Measurements from ENCODE around the gene LRFN2. TPM values are rescaled to one million over a fixed set of nuclear protein-coding genes. Genes with fewer than 3 reads are reported as not detected.

The LRFN2 gene
- total RNA-seq, 1 experiment from 2014 or later = not detected

DNA sequence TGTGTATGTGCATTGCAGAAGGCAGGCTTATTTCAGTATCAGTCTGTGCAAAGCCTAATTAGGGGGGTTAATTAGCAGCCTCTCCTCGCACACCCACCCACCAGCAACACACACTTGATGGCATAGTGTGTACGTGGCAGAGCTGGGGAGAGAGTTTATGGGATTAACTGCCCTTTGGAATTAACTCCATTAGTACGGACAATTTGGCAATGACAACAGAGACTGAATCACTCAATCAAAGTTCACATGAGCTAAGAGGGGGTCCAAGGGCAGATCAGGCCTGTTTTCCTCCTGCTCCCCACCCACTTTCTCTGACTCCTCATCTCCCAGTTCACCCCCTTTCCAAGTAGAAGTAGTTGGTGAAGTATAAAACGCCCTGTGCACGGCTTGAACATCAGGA lies 69.5 kb downstream of the LRFN2 start:
- no peak for DNase-seq (ENCODE audit: low spot score)

DNA sequence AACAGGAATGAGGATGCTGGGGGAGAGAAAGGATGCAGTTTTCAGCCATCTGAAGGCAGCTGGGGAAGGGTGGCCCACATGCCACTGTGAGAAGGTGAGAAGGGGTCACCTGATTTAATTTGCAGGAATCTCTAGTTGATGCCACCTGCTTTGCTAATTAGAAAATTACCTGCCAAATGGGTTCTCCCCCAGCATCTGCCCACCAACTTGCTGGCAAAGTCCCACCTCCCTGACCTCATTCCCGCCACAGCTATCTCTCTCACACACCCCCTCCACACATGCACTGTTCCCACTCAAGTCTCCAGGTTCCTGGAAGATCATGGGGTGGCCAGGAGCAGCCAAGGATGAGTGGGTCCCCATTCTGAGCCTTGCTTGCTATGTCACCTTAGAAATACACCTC lies 70.7 kb downstream of the LRFN2 start:
- DNase-seq (ENCODE audit: low spot score) = no peak

- no peak for DNase-seq (ENCODE audit: low spot score)
These were observed 74.8 kb downstream of the LRFN2 start for GRCh38 chr6:40512340-40512739.

GRCh38 chr6:40511884-40512283 lies 75.3 kb downstream of the LRFN2 start:
- DNase-seq (ENCODE audit: low spot score) = no peak

- DNase-seq (ENCODE audit: low spot score) = no peak
These were observed 76.7 kb downstream of the LRFN2 start for GRCh38 chr6:40510442-40510841.

DNA sequence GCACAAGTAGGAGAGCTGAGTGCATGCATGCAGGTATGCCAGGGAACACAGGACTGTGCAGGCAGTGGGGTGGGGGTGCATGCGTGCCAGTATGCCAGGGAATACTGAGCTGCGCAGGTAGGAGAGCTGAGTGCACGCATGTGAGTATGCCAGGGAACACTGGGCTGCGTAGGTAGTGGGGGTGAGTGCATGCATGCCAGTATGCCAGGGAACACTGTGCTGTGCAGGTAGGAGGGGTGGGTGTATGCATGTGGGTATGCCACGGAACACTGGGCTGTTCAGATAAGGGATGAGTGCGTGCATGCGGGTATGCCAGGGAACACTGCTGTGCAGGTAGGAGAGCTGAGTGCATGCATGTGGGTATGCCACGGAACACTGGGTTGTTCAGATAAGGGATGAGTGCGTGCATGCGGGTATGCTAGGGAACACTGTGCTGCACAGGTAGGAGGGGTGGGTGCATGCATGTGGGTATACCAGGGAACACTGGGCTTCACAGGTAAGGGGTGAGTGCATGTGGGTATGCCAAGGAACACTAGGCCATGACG lies 77.4 kb downstream of the LRFN2 start:
- no peak for DNase-seq (ENCODE audit: low spot score)

- no peak for DNase-seq (ENCODE audit: low spot score)
These were observed 78.1 kb downstream of the LRFN2 start for GRCh38 chr6:40509086-40509485.

DNA sequence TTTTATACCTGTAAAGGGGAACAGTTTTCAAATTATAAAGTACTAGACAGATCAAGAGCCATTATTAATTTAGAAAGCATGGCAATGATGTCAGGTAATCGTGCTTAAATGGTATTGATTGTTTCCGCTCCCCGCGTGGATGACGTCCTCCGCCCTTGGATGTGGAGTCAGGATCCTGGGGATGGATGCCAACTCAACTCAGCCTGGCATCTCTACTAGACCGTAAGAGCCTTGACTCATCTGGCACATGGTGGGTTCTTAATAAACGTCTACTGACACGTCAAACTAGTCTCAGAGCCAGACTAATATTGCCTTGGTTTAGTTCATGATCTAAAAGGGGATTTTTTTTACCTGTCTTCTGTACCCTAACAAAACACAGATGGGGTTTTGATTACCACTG lies 80.2 kb downstream of the LRFN2 start:
- no peak for DNase-seq (ENCODE audit: low spot score)

DNA sequence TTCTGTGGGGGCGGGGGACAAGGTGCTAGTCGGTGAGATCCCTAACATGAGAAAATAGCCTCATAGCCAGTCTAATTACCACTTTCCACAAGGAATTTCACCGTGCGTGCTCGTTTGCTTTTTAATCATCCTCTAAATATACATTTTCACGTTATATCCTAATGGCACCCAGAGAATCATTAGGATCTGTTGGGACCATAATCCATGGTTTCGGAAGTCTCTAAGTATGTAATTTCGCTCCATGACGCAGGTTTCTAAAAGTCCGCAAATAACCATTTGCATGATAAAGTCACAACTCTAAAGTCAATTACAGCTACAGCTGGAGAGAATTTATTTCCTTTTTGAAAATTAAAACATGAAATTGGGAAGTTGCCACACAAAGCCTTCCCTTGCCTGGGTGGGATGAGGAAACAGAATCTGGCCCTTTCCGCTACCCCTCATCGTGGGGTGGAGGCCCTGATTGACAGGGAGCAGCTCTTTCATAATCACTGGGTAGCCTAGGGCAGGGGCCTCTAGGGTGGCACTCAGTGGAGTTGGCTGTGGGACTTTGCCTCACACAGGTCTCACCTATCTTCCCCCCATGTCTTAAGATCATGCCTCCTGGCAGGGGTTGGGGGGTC lies 81.9 kb downstream of the LRFN2 start:
- DNase-seq (ENCODE audit: low spot score) = no peak

- DNase-seq (ENCODE audit: low spot score) = no peak
These were observed 82.9 kb downstream of the LRFN2 start for GRCh38 chr6:40504274-40504673.

- DNase-seq (ENCODE audit: low spot score) = no peak
These were observed 86.9 kb downstream of the LRFN2 start for GRCh38 chr6:40500227-40500626.

DNA sequence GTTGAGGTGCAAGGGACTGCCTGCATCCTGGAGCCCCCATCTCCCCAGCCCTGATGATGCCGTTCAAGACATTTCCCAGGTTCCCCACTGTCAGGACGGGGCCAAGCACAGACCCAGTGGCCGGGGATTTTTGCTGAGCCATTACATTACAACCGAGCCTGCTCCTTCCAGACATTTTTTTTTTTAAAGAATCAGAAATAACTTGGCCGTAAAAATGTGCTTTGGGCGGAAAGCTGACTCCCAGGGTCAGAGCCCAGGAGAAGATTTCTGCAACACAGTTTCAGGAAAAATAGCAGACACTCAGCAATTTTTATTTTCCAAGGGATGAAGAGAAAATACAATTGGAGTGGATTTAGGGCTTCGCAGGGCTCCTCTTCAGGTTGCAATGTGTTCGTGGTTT lies 87.9 kb downstream of the LRFN2 start:
- no peak for DNase-seq (ENCODE audit: low spot score)

DNA sequence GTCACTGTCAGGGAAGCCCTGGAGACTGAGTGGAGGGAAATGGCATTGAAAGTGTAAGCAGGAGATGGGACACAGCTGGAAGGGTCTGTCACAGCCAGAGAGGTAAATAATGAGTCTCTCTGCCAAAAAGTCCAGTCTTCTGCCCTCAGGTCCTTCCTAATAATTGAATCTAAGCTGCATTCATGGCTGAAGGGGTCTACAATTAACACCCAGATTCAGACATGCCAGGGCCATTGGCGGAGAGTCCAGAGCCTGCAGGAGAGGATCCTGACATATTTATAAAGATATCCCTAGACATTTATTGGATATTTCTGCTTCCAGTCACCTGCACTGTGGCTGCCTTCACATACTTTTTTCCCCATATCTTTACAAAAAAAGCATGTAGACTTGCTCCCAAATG lies 89.0 kb downstream of the LRFN2 start:
- no peak for DNase-seq (ENCODE audit: low spot score)

GRCh38 chr6:40492187-40492586 lies 95.0 kb downstream of the LRFN2 start:
- no peak for DNase-seq (ENCODE audit: low spot score)

GRCh38 chr6:40490508-40490907 lies 96.7 kb downstream of the LRFN2 start:
- DNase-seq (ENCODE audit: low spot score) = no peak

DNA sequence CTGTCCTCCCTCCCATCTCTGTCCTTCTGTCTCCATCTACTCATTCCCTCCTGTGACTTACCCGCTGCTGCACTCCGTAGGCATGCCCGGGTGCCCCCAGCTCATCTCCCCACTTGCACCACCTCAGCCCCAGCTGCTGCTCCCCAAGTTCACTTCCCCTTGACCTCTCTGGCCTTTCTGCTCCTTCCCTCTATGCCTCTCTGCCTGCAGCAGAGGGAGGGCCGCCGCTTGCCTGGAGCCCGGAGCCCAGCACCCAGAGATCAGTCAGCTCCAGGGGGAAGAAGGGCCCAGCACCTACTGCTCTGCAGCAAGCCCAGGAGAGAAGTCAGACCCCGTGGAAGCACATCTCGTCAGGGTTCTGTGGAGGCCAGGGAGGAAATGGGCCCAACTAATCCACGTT lies 97.4 kb downstream of the LRFN2 start:
- DNase-seq (ENCODE audit: low spot score) = no peak

- no peak for DNase-seq (ENCODE audit: low spot score)
These were observed 100.6 kb downstream of the LRFN2 start for GRCh38 chr6:40486576-40486975.

DNA sequence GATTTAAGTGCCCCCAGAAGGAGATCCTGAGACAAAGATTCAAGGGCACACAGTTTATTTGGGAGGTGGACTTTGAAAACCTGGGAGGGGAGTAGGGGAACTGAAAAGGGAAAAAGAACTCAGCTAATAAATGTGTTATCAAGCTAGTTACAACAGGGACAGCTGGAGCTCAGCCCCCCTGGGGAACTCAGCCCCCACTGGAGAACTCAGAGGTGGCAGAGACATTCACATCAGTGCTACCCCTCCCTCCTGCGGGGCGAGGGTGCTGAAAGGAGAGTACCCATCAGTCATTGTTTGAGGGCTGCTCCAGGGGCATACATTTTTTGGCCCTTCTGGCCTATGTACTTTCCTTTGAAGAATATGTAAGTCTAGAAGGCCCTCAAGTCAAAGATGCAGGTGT lies 101.4 kb downstream of the LRFN2 start:
- no peak for DNase-seq (ENCODE audit: low spot score)

GRCh38 chr6:40485300-40485699 lies 101.9 kb downstream of the LRFN2 start:
- no peak for DNase-seq (ENCODE audit: low spot score)

DNA sequence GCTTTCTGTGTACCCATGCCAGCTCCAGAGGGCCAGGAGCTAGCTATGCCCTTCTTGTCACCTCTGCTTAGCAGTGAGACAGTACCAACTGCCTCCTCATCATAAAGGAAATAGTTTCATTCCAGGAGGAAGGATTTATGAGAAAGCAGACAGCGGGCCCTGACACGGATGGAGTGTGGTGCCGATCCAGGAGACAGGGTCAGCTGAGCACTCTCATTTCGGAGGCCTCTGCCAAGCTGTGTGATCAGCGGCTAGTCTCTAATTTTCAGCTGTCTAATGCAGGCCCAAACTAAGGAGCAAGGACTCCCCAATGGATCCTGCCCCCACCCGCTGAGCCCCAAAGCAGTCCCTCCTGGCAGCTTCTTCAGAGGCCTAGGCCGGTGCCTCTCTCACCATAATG lies 103.1 kb downstream of the LRFN2 start:
- DNase-seq (ENCODE audit: low spot score) = no peak

GRCh38 chr6:40482532-40482931 lies 104.6 kb downstream of the LRFN2 start:
- no peak for DNase-seq (ENCODE audit: low spot score)

DNA sequence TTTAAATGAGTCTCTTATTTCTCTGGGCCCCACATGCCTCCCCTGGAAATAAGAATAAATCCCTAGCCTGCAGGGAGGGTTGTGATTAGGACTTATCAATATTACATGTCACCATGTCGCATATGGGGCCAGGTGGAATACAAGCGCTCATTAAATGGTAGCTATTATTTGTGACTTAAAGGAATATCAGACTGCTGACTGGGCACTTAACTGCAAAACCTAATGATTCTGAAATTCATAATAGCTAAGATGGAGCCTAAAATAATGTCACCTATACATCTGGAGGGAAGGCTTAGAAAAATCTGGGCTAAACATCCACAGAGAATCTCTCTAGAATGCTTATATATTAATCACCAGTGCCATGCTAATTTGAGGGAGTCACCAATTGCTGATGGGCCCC lies 106.5 kb downstream of the LRFN2 start:
- no peak for DNase-seq (ENCODE audit: low spot score)

- no peak for DNase-seq (ENCODE audit: low spot score)
These were observed 107.5 kb downstream of the LRFN2 start for GRCh38 chr6:40479706-40480105.
